Fibroblast of mammary gland (primary cell): Measurements from ENCODE around the gene PKM.

ENCODE experiments used
- DNase-seq: peaks from one replicate; pipeline ENCODE4 v3.0.0-alpha.2; 2010; ENCODE audit warnings: low read depth
- H3K4me3 ChIP-seq: 2 replicates; pipeline ENCODE4 v1.5.1; 2011; ENCODE audit warnings: low read depth, mild to moderate bottlenecking, low read length, moderate library complexity; ENCODE audit not compliant: control insufficient read depth
- CTCF ChIP-seq: conservative IDR thresholded peaks from 2 replicates; pipeline ENCODE4 v1.5.1; 2011; ENCODE audit warnings: low read depth, low read length, inconsistent platforms; ENCODE audit not compliant: control insufficient read depth, insufficient read depth

The PKM gene

DNA sequence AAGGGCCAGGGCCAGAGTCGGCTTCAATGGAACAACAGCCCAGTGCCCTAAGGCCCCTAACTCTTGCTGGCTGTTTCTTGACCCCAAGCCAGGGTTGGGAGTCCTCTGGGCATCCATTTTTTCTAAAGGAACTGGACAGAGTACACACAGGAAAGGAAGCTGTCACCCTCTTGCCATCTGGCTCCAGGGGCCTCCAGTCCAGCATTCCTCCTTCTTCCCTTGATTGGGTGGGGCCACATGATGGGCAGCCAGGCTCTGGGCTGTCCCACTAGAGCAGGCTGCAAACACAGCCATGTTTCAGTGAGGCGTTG, 31.8 kb downstream of the PKM start:
- DNase-seq, result no peak
- TF ChIP-seq CTCF, result no peak
- no peak overlapping the region for H3K4me3 ChIP-seq

DNA sequence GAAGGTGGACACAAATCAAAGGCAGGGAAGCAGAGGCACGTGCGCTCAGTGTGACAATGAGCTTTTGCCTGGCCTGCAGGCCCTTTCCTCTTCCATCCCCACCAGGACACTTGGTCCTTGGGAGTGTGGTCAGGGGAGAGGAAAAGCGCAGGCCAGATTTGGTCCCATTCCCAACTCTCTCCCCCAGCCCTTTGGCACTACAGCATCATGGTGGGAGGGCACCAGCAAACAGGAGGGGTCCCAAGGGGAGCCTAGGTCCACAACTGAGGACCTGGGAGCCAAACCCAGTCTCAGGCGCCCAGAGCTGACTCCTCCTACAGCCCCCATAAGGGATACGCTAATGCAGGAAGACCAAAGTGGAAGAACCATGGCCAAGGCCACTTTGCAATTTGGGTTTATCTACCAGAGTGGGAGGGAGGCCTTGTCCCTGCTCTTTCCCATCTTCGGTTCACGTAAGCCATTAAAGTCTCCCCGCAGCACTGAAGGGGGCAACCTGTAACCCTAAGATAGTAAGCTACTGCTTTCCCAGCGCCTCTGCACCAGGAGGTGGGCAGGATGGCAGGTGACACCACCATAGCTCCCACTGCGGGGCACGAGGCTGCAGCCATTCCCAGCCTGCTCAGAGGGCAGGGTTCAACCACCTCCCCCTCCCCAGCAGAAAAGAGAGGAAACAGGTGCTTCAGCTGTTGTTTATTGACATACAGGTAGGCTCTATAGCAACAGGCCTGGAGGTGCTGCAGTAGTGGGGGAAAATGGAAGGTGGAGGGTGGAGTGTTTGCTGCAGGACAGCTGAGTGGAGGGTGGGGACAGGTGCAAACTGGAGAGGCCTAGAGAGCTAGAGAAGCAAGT, 32.4 kb downstream of the PKM start:
- TF ChIP-seq CTCF, result no peak
- no peak overlapping the region for H3K4me3 ChIP-seq
- no peak for DNase-seq

GRCh38 chr15:72197460-72198355, 33.3 kb downstream of the PKM start, which contains the start of gene GRAMD2A:
GRAMD2A (minus strand) TSS chr15:72197787.
- DNase-seq, result peak; percentile 39
- H3K4me3 ChIP-seq, result peak within 1 kb of the TSS; percentile 28
- no peak for TF ChIP-seq CTCF

DNA sequence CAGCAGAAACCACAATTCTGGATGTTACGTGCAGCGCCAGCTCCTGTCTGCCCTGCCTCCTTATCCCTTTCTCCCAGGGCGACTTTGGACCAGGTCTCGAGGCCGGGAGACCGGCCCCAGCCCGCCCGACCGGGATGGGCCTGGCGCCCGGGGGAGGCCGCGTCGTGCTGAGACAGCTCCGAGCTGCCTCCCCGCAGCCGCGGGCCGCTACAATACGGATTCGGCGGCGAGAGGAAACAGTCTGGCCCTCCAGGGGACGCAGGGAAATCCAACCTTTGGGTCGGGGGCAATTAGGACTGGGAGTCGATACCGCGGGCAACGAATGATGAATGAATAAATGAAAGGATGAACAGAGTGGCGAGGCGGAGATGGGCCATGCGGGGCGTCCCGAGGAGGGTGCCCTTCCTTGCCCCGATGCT, 33.9 kb downstream of the PKM start:
- no peak for DNase-seq
- TF ChIP-seq CTCF, result no peak

GRCh38 chr15:72196409-72197040, 34.5 kb downstream of the PKM start:
- no peak overlapping the region for H3K4me3 ChIP-seq
- DNase-seq, result no peak
- no peak for TF ChIP-seq CTCF

More for the DNA sequence above, 33.9 kb downstream of the PKM start:
- peak overlapping the region; percentile 15 for H3K4me3 ChIP-seq

DNA sequence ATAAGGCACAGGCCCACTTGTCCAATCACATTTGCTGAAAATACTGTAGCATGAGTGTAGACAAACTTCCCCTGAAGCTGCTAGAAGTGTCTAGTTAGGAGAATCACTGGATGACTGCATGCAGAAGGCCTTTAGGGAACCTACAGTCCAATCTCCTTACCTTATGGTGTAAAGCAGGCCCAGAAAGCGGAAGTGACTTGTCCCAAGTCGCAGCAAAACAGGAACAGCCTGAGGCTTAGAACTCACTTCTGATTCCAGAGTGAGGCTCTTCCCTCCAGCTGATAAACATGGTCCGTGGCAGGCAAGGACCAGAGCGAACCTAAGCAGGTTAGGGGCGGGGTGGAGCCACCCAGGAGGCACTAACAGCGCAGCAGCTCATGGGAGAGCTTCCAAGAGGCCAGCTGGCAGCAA, 35.9 kb downstream of the PKM start:
- TF ChIP-seq CTCF, result no peak
- no peak for DNase-seq
- H3K4me3 ChIP-seq, result no peak overlapping the region
